ENCODE results near the gene IGSF6.
A peak's percentile ranks its signal among the peaks of the same experiment; 100 is the strongest.

The IGSF6 gene

GRCh38 chr16:21645261-21645721 lies 7.1 kb downstream of the IGSF6 start:
- H3K4me3 ChIP-seq (ENCODE audit: low read depth, low read length): no peak overlapping the region
- DNase-seq (ENCODE audit: low read depth): peak; percentile 67
- TF ChIP-seq CTCF (conservative IDR thresholded peaks at IDR 0.05; ENCODE audit: low read depth, low read length): no peak

GRCh38 chr16:21644674-21645073 lies 7.7 kb downstream of the IGSF6 start:
- TF ChIP-seq CTCF (conservative IDR thresholded peaks at IDR 0.05; ENCODE audit: low read depth, low read length): no peak
- H3K4me3 ChIP-seq (ENCODE audit: low read depth, low read length): no peak overlapping the region
- no peak for DNase-seq (ENCODE audit: low read depth)

- DNase-seq (ENCODE audit: low read depth): no peak
- no peak for TF ChIP-seq CTCF (conservative IDR thresholded peaks at IDR 0.05; ENCODE audit: low read depth, low read length)
- no peak overlapping the region for H3K4me3 ChIP-seq (ENCODE audit: low read depth, low read length)
Observed at GRCh38 chr16:21643785-21644184, 8.6 kb downstream of the IGSF6 start.

- no peak overlapping the region for H3K4me3 ChIP-seq (ENCODE audit: low read depth, low read length)
- no peak for TF ChIP-seq CTCF (conservative IDR thresholded peaks at IDR 0.05; ENCODE audit: low read depth, low read length)
- no peak for DNase-seq (ENCODE audit: low read depth)
Observed at GRCh38 chr16:21642861-21643260, 9.5 kb downstream of the IGSF6 start.

- no peak overlapping the region for H3K4me3 ChIP-seq (ENCODE audit: low read depth, low read length)
- TF ChIP-seq CTCF (conservative IDR thresholded peaks at IDR 0.05; ENCODE audit: low read depth, low read length): no peak
- DNase-seq (ENCODE audit: low read depth): no peak
Observed at GRCh38 chr16:21641916-21642315, 10.5 kb downstream of the IGSF6 start.

- no peak overlapping the region for H3K4me3 ChIP-seq (ENCODE audit: low read depth, low read length)
- no peak for TF ChIP-seq CTCF (conservative IDR thresholded peaks at IDR 0.05; ENCODE audit: low read depth, low read length)
- no peak for DNase-seq (ENCODE audit: low read depth)
Observed at GRCh38 chr16:21639493-21639892, 12.9 kb downstream of the IGSF6 start.

- H3K4me3 ChIP-seq (ENCODE audit: low read depth, low read length): no peak overlapping the region
- DNase-seq (ENCODE audit: low read depth): peak; percentile 42
- no peak for TF ChIP-seq CTCF (conservative IDR thresholded peaks at IDR 0.05; ENCODE audit: low read depth, low read length)
Observed at GRCh38 chr16:21638573-21638975, 13.8 kb downstream of the IGSF6 start.

Data from choroid plexus epithelial cell (primary cell).